Measurements from ENCODE around the gene CDH7.

Gene CDH7

GRCh38 chr18:65827444-65827843 is 76.6 kb downstream of the CDH7 start:
- ChIA-PET CTCF (no interaction called here), POLR2A (no interaction called here)
- TF ChIP-seq L3MBTL2 (conservative IDR thresholded peaks at IDR 0.05) (no peak), ELF4 (IDR thresholded peaks at IDR 0.05) (no peak), NFRKB (IDR thresholded peaks at IDR 0.05) (no peak), LEF1 (IDR thresholded peaks at IDR 0.05; ENCODE audit: borderline replicate concordance) (no peak), ARNT (IDR thresholded peaks at IDR 0.05) (no peak), SP1 (IDR thresholded peaks at IDR 0.05) (no peak), PKNOX1 (IDR thresholded peaks at IDR 0.05) (no peak), BHLHE40 (IDR thresholded peaks at IDR 0.05; ENCODE audit: borderline replicate concordance) (no peak), FOXK2 (IDR thresholded peaks at IDR 0.05) (no peak), TARDBP (IDR thresholded peaks at IDR 0.05) (no peak), SUZ12 (IDR thresholded peaks at IDR 0.05) (no peak), HDGF (IDR thresholded peaks at IDR 0.05; ENCODE audit: borderline replicate concordance) (no peak), CTBP1 (IDR thresholded peaks at IDR 0.05; ENCODE audit: borderline replicate concordance) (no peak), ZNF384 (IDR thresholded peaks at IDR 0.05) (no peak)
- DNase-seq (ENCODE audit: extremely low spot score), result no peak

- no peak for DNase-seq (ENCODE audit: extremely low spot score)
- TF ChIP-seq ELF4 (IDR thresholded peaks at IDR 0.05), result no peak
- TF ChIP-seq HDGF (IDR thresholded peaks at IDR 0.05; ENCODE audit: borderline replicate concordance), result no peak
- no peak for TF ChIP-seq TARDBP (IDR thresholded peaks at IDR 0.05)
- TF ChIP-seq LEF1 (IDR thresholded peaks at IDR 0.05; ENCODE audit: borderline replicate concordance), result no peak
- no peak for TF ChIP-seq ZNF384 (IDR thresholded peaks at IDR 0.05)
- TF ChIP-seq PKNOX1 (IDR thresholded peaks at IDR 0.05), result no peak
- no peak for TF ChIP-seq SP1 (IDR thresholded peaks at IDR 0.05)
- no peak for TF ChIP-seq FOXM1 (IDR thresholded peaks at IDR 0.05; ENCODE audit: borderline replicate concordance)
- TF ChIP-seq BHLHE40 (IDR thresholded peaks at IDR 0.05; ENCODE audit: borderline replicate concordance), result no peak
- no peak for TF ChIP-seq FOXA1 (IDR thresholded peaks at IDR 0.05)
- no peak for TF ChIP-seq CTBP1 (IDR thresholded peaks at IDR 0.05; ENCODE audit: borderline replicate concordance)
- no peak for TF ChIP-seq NFRKB (IDR thresholded peaks at IDR 0.05)
- no peak for TF ChIP-seq ARNT (IDR thresholded peaks at IDR 0.05)
- no peak for TF ChIP-seq L3MBTL2 (conservative IDR thresholded peaks at IDR 0.05)
- TF ChIP-seq SUZ12 (IDR thresholded peaks at IDR 0.05), result no peak
- TF ChIP-seq FOXK2 (IDR thresholded peaks at IDR 0.05), result no peak
- CTCF ChIA-PET, result no interaction called here
- POLR2A ChIA-PET, result no interaction called here
Observed at GRCh38 chr18:65835881-65836280, 85.1 kb downstream of the CDH7 start.

- CTCF ChIA-PET, result no interaction called here
- no peak for DNase-seq (ENCODE audit: extremely low spot score)
- TF ChIP-seq PKNOX1 (IDR thresholded peaks at IDR 0.05) (no peak), HDGF (IDR thresholded peaks at IDR 0.05; ENCODE audit: borderline replicate concordance) (no peak), ELF4 (IDR thresholded peaks at IDR 0.05) (no peak), ZNF384 (IDR thresholded peaks at IDR 0.05) (no peak), ARNT (IDR thresholded peaks at IDR 0.05) (no peak), LEF1 (IDR thresholded peaks at IDR 0.05; ENCODE audit: borderline replicate concordance) (no peak)
- POLR2A ChIA-PET, result no interaction called here
Observed at GRCh38 chr18:65846107-65846506, 95.3 kb downstream of the CDH7 start.

GRCh38 chr18:65852273-65852672 is 101.5 kb downstream of the CDH7 start:
- ChIA-PET CTCF (no interaction called here), POLR2A (no interaction called here)
- TF ChIP-seq NFRKB (IDR thresholded peaks at IDR 0.05) (no peak), BHLHE40 (IDR thresholded peaks at IDR 0.05; ENCODE audit: borderline replicate concordance) (no peak), ZNF384 (IDR thresholded peaks at IDR 0.05) (no peak), L3MBTL2 (conservative IDR thresholded peaks at IDR 0.05) (no peak), SP1 (IDR thresholded peaks at IDR 0.05) (no peak), SUZ12 (IDR thresholded peaks at IDR 0.05) (no peak), ELF4 (IDR thresholded peaks at IDR 0.05) (no peak), LEF1 (IDR thresholded peaks at IDR 0.05; ENCODE audit: borderline replicate concordance) (no peak), ARNT (IDR thresholded peaks at IDR 0.05) (no peak), FOXM1 (IDR thresholded peaks at IDR 0.05; ENCODE audit: borderline replicate concordance) (no peak), HDGF (IDR thresholded peaks at IDR 0.05; ENCODE audit: borderline replicate concordance) (no peak), FOXA1 (IDR thresholded peaks at IDR 0.05) (no peak), PKNOX1 (IDR thresholded peaks at IDR 0.05) (no peak), FOXK2 (IDR thresholded peaks at IDR 0.05) (no peak), TARDBP (IDR thresholded peaks at IDR 0.05) (no peak), CTBP1 (IDR thresholded peaks at IDR 0.05; ENCODE audit: borderline replicate concordance) (no peak)
- DNase-seq (ENCODE audit: extremely low spot score), result no peak

GRCh38 chr18:65859075-65859474 is 108.3 kb downstream of the CDH7 start:
- ChIA-PET CTCF (no interaction called here), POLR2A (no interaction called here)

More at GRCh38 chr18:65859075-65859474, 108.3 kb downstream of the CDH7 start:
- TF ChIP-seq TARDBP (IDR thresholded peaks at IDR 0.05) (no peak), SUZ12 (IDR thresholded peaks at IDR 0.05) (no peak), L3MBTL2 (conservative IDR thresholded peaks at IDR 0.05) (no peak), ZNF384 (IDR thresholded peaks at IDR 0.05) (no peak), FOXM1 (IDR thresholded peaks at IDR 0.05; ENCODE audit: borderline replicate concordance) (no peak), FOXK2 (IDR thresholded peaks at IDR 0.05) (no peak), ELF4 (IDR thresholded peaks at IDR 0.05) (no peak), ARNT (IDR thresholded peaks at IDR 0.05) (no peak), PKNOX1 (IDR thresholded peaks at IDR 0.05) (no peak), SP1 (IDR thresholded peaks at IDR 0.05) (no peak), CTBP1 (IDR thresholded peaks at IDR 0.05; ENCODE audit: borderline replicate concordance) (no peak), HDGF (IDR thresholded peaks at IDR 0.05; ENCODE audit: borderline replicate concordance) (no peak), BHLHE40 (IDR thresholded peaks at IDR 0.05; ENCODE audit: borderline replicate concordance) (no peak), LEF1 (IDR thresholded peaks at IDR 0.05; ENCODE audit: borderline replicate concordance) (no peak), FOXA1 (IDR thresholded peaks at IDR 0.05) (no peak), NFRKB (IDR thresholded peaks at IDR 0.05) (no peak)
- DNase-seq (ENCODE audit: extremely low spot score), result no peak

Measured in HEK293T (cell line).